Fibroblast of the aortic adventitia (primary cell): ENCODE measurements around the gene MAFF. TPM values are rescaled to one million over a fixed set of nuclear protein-coding genes. Genes with fewer than 3 reads are reported as not detected.

Experiments used
- DNase-seq: peaks from one replicate; pipeline ENCODE4 v3.0.0-alpha.2; 2010; ENCODE audit warnings: low read depth
- H3K4me3 ChIP-seq: 2 replicates; pipeline ENCODE4 v1.5.1; 2011; ENCODE audit warnings: low read depth, mild to moderate bottlenecking, control low read depth, low read length, moderate library complexity
- CTCF ChIP-seq: IDR thresholded peaks from 2 replicates; pipeline ENCODE4 v1.5.1; 2011; ENCODE audit warnings: mild to moderate bottlenecking, low read length, control low read depth, inconsistent platforms; ENCODE audit not compliant: insufficient read depth
- total RNA-seq: library from RNA; depleted of rRNA; stranded (reverse); fragments of >200 nt; gene quantifications from 2 replicates; pipeline ENCODE4 v1.2.3, GENCODE V29; 2012; ENCODE audit warnings: low replicate concordance

The MAFF gene
- total RNA-seq, 1 donor: 33.7 TPM

GRCh38 chr22:38164551-38164918 is 37.3 kb upstream of the MAFF start:
- no peak for DNase-seq
- no peak overlapping the region for H3K4me3 ChIP-seq
- no peak for TF ChIP-seq CTCF

GRCh38 chr22:38165922-38166593 is 35.7 kb upstream of the MAFF start:
- TF ChIP-seq CTCF: no peak
- DNase-seq: no peak

GRCh38 chr22:38167988-38168407 is 33.8 kb upstream of the MAFF start:
- no peak overlapping the region for H3K4me3 ChIP-seq
- no peak for TF ChIP-seq CTCF
- no peak for DNase-seq

More at GRCh38 chr22:38165922-38166593, 35.7 kb upstream of the MAFF start:
- H3K4me3 ChIP-seq: no peak overlapping the region

- no peak for TF ChIP-seq CTCF
- no peak overlapping the region for H3K4me3 ChIP-seq
- no peak for DNase-seq
Observed at GRCh38 chr22:38169116-38169515, 32.7 kb upstream of the MAFF start.

- TF ChIP-seq CTCF: no peak
Observed at GRCh38 chr22:38170469-38170868, 31.3 kb upstream of the MAFF start.

GRCh38 chr22:38171927-38172831 is 29.6 kb upstream of the MAFF start:
- H3K4me3 ChIP-seq: no peak overlapping the region
- DNase-seq: peak; percentile 46
- no peak for TF ChIP-seq CTCF

More at GRCh38 chr22:38170469-38170868, 31.3 kb upstream of the MAFF start:
- DNase-seq: no peak
- no peak overlapping the region for H3K4me3 ChIP-seq
